Activated CD4-positive, alpha-beta T cell treated with anti-CD3 and anti-CD28 coated beads, Interleukin-2, amount 50 U/mL, for 1 hour (primary cell): Measurements from ENCODE around the gene PLEKHA8.

ENCODE experiments used
- DNase-seq: peaks from one replicate; pipeline ENCODE4 v3.0.0-alpha.2; 2020

PLEKHA8 gene

DNA sequence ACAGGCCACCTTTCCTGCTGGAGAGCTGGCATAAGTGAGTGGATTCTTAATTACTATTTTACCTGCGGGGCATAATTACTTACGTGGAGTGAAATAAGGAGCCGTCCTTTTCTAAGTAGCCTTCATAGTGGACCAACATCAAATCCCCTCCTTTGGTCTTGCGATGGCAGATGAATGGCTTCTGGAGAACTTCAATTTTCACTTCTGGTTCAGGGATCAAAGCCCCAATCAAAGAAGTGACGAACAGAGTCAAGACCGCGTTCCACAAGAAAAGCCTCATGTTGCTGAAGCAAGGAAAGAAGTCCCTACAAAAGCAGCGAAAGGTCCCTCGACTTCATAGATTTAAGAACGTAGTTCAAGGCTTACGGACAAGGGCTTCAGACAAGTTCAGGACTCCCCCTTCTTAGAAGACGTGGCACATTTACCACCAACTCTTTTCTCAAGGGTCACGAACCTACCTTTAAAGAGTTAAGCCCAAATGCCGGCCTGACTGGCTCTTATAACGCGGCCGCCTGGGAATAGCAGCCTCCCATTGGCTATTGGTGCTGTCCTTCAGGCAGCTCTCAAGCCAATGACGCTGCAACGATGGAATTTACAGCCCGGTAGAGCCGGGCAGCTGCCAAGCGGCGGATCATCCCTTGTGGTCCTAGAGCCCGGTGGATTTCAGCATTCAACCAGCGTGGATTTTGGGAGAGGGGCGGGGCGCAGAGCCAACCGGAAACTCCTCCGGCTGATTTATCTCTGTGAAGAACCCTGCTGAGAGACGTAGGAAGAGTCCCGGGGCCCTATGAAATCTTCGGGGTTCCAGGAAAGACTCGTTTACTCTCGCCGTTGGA is 1.8 kb upstream of the PLEKHA8 start, which contains the start of gene FKBP14:
Gene FKBP14 (minus strand): TSS at position 474 of the 836 bp plus-strand sequence. CDS start 194 bp downstream, at position 280.
- peak; percentile 88 for DNase-seq

DNA sequence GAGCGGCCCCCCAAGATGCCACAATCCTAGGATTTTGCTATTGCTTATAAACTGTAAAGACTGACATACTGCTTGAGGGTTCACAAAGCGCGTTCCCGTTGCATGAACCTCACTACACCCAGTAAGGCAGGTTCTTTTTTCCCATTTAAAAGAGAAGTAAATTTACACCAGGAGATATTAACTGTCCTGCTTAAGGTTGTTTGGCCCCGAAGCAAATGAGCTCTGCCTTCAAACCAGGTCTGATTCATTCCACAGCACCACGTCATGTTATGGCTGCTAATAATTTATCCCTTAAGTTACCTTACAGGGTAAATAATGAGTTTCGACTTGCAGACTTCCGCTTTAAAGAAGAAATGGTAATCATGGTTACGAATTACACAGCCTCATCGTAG is 1.2 kb upstream of the PLEKHA8 start:
- peak; percentile 13 for DNase-seq

DNA sequence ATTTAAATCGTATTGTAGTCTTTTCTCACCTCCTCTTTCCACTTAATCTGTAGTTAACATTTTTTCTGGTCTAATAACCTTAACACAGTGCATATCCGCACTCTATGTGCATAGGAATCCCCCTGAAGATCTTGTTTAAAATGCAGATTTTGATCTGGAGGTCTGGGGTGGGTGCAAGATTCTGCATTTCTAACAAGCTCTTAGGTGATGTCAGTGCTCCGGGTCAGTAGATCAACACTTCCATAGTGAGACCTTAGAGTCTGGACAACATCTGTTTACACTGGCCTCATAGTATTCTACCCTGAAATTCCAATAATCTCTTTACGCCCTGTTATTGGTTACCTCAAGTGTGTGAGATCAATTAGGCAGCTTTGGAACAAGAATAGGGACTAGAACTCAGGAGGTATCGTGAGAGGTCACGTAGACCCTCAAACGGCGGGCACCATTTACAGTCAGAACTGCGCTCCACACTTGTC is 434 bp upstream of the PLEKHA8 start:
- DNase-seq = no peak

DNA sequence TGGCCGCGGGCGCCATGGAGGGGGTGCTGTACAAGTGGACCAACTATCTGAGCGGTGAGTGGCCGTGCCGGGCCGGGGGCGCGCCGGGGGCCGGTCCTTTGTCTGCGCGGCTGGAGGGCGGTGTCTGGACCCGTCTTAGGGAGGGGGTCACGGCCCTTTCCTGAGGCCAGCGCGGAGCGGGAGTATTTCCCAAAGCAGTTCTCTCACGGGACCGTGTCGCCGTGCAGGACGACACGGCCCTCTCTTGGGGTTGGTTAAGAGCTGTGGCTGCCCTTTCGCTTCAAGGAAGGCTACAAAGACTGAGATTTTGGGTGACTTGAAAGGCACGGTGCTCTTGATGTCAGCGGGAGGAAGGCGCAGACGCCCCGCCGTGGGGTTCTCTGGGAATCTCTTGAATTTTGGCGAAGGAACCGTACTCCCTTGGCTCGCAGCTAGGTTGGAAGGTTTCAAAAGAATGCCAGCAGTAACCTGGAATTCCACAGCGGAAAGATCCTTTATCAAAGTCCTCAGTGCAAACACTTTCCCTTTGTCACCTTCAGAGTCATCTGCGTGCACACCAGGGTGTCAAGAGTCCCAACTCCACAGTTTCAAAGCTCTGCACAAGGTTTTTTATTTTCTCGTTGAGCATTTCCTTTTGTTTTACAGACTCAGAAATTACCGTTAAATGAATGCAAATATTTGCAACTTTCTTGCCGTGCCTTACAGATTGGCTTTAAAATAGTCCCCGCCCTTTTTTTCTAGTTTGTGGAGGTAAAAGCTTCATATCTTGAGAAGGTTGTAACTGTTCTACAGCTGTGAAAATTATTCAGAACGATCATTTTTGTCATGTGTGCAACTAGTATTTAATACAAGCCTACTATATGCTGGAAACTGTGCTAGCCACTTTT is 780 bp downstream of the PLEKHA8 start:
- DNase-seq = peak; percentile 11

DNA sequence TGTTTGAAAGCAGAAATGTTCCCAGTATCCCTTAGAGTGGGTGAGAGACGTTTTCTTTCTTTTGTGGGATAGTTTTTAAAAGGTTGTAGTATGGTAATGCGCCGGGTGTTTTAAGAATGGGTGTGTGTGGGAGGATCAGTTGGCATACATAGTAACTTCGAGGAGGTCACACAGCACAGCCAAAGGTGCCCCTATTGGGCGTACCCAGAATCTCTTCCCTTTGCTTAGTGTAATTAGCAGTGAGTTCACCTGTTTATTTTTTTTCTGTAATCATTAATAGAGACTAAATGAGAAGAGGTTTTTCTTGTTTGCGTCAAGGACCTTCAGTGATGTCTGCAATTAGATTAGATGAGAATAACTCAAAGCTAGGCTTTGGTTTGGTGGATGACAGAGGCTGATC is 1.5 kb downstream of the PLEKHA8 start:
- DNase-seq = no peak

DNA sequence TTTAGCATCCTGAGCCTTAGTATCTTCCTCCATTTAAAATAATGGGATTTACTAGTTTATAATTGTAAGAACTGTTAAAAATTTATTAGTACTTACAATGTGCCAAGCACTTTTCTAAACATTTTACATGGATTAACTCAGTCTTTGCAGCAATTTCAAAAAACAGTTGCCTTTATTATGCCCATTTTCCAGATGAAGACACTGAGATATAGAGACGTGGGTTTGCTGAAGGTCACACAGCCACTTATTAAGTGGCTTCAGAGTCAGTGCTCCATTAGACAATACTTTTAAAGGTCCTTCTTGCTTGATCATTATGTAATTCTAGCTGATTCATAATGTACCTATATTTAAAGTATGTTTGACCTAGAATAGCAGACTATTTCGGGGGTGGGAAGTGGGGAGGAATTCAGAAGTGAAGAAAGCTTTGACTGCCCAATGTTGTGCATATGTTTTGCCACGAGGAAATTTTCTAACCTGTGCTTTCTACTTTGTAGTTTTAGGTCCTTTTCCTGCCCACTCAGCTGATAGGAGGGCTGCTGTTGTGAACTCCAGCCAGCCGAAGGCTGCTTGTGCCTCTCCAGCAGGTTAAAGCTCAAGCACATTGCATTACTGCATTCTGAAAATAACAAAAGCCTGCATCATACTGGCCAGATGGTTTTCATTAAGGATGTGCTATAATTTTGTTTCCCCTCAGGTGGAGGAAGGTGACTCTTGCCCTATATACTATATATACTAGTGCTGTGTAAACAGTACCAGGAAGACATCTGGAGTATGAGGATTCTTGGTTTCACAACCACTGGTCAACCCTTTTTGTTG is 4.3 kb downstream of the PLEKHA8 start:
- DNase-seq = no peak

DNA sequence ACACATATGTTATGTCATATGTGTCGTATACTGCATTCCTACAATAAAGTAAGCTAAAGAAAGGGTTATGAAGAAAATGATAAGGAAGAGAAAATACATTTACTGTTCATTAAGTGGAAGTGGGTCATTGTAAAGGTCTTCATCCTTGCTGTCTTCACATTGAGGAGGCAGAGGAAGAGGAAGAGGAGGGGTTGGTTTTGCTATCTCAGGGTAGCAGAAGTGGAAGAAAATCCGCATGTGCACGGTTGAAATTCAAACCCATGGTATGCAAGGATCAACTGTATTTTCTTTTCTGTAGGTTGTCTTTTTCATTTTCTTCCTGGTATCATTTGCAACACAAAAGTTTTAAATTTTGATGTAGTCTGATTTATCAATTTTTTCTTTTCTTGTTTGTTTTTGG is 6.3 kb downstream of the PLEKHA8 start:
- no peak for DNase-seq

DNA sequence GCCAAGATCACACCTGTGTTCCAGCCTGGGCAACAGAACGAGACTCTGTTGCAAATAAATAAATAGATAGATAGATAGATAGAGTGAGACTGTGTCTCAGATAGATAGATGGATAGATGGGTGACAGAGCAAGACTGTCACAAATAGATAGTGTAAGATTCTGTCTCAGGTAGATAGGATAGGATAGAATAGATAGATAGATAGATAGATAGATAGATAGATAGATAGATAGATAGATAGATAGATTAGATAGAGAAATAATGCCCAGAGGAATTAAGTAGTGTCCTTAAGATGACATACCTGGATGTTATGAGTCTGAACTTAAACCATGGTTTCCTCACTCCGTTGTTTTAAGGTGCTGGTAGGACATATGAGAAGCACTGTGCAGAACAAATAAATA is 8.0 kb downstream of the PLEKHA8 start:
- no peak for DNase-seq

DNA sequence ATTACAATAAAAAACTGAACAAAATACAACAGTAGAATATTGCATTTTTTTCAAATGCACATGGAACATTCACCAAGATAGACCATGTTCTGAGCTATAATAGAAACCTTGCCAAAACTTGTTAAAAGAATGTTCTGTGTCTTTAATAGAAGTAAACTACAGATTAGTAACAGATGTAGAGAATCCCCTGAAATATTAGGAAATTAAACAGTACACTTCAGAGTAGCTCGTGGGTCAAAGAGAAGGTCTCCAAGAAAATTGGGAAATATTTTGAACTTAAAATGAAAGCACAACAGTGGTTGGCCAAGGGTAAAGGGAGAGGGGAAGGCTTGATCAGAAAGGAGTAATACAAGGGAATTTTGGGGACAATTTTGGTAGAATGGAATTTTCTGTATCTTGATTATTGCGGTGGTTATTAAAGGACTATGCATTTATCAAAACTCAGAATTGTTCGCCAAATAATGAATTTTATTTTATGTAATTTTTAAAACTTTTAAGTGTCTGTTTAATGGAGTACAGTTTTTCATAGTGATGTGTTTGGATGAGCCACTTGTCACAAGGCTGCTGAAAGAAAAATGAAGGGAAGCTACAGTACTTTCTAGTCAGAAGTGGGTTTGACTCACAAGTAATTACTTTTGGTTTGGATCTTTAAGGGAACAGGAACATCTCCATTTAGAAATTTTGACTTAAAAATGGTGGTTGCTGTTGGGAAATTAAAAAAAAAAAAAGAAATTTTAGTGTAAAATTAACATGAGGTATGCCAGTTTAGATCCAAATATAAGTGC is 10.2 kb downstream of the PLEKHA8 start:
- DNase-seq = no peak

DNA sequence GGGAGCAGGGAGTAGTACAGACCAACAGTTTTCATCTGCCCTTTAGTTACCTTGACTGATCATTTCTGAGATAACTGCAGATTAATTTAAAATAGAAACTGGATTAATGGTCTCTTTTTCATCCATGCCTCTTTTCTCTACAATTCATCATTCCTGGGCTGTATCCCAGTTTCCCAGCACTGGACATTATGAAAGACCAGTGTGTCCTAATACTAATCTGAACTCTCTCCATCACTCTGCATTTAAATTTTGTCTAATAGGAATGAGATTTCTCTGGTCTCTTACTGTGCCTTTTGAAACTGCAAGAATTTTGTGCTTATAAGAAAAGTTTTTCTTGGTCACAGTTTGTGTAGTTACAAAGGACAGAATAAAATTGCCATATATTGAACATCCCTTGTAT is 12.7 kb downstream of the PLEKHA8 start:
- DNase-seq = no peak

DNA sequence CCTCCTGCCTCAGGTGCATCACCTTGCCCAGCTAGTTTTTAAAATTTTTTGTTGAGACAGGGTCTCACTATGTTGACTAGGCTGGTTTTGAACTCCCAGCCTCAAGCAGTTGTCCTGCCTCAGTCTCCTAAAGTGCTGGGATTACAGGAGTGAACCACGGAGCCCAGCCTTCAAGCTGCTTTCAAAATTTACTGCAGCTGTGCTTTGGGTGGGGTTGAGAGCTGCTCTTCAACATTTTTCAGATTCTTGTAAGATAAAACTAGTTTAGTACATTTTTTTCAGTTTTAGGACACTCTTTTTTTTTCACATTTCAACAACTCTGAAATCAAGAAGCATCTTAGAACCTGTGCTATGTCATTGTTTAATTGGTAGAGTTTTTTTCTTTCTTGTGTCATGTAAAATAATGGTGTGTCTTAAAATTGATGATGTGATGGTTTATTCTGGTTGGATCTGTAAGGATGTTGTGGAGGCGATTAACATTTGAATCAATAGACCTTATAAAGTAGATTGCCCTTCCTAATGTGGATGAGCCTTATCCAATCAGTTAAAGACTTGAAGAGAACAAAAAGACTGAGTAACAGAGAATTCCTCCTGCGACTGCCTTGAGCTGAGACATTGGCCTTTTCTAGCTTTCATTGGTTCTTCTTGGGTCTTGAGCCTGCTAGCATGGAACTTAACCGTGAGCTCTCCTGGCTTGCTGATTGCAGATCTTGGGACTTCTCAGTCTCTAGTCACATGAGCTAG is 13.5 kb downstream of the PLEKHA8 start:
- no peak for DNase-seq

DNA sequence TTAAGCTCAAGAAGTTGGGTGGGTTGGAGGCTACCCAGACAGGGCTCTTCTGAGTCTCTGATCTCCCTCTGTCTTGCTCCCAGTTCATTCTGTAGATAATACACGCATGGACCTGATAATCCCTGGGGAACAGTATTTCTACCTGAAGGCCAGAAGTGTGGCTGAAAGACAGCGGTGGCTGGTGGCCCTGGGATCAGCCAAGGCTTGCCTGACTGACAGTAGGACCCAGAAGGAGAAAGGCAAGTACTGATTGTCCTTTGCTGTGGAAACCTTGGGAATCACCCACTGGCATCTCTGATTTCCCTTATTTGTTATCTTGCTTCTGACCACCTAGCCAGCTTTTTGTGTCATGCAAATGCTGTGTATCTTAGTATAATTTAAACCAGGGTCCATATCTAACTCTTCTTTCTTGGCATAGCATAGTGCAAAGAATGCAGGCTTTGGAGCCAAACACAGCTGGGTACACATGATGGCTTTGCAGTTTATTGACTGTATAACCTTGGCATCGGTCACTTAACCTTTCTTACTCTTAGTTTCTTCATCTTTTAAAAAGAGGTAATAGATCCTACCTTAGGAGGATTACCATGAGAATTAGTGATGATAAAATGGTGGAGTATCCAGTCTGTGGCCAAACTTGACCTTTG is 18.0 kb downstream of the PLEKHA8 start:
- DNase-seq = no peak

DNA sequence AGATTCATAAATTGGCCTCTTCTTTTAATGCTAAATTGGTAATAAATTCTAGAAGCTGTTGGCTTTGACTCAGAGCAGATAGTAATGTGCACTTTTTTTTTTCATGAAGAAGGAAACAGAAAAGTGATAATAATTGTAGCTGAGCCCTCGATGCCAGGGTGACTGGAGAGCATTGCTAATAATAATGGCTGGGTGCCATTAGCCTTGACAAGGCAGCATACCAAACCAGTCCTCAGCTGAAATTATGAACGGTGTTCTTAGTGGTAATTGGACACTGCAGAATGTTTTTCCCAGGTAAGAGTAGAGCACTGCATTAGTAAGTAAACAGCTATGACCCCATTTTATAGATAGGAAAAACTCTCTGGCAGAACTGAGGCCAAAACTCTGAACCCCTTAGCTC is 18.9 kb downstream of the PLEKHA8 start:
- no peak for DNase-seq

DNA sequence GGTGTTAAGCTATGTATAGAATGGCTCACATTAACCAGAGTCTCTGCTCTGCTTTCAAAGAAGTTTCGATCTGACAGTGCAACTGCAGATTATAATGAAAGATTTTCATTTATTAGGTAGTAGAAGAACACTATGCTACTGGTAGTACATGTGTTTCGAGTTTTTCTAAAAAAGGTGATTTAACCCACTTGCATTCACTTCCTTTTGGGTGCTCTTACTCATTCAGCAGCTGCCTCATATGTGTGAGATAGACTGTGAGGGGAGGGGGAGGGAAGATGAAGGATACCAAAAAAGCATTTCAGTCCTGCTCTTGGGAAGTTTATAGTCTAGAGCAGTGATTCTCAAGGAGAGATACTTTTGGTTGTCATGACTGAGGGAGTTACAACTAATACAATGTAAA is 20.4 kb downstream of the PLEKHA8 start:
- DNase-seq = no peak

DNA sequence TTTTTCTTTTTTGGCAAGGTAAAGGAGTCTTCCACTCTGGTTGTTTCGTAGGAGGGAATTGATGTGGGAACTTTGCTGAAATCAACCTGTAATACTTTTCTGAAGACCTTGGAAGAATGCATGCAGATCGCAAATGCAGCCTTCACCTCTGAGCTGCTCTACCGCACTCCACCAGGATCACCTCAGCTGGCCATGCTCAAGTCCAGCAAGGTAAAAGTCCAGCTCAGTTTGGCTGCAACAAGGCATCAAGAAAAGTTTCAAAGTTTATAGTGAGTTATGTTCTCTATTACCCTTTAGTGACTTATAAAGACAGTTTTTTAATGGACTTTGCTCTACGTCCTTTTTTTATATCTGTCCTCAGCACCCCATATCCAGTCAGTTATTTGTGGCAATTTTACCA is 21.0 kb downstream of the PLEKHA8 start:
- no peak for DNase-seq

DNA sequence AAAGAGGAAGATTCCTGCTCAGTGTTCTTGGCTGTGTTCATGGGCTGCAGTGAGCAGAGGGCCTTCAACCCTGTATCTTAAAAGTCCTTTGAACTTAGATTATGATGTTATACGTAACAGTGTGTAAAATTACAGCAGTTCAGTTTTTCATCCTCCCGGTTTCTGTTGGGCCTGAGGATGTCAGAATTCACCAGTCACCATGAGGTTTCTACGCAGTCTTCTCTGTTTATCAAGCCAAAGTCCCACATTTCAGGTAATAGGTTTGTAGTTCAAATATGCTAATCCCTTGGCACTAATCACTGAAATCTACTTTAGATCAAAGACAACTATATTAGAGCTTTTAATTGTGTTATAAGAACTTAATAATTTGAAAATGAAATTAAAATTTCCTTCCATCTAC is 24.9 kb downstream of the PLEKHA8 start:
- no peak for DNase-seq

DNA sequence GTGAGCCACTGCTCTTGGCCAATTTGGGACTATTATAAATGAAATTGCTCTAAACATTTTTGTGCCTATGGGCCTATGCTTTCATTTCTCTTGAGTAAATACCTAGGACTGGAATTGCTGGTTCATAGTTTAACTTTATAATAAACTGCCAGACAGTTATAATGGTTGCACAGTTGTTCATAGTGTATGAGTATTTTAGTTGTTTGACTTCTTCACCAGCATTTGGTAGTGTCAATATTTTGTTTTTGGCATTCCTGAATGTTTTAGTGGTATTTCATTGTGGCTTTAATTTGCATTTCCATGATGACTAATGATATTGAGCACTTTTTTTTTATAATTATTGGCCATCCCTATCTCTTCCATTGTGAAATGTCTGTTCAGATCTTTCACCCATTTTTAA is 29.5 kb downstream of the PLEKHA8 start:
- no peak for DNase-seq

DNA sequence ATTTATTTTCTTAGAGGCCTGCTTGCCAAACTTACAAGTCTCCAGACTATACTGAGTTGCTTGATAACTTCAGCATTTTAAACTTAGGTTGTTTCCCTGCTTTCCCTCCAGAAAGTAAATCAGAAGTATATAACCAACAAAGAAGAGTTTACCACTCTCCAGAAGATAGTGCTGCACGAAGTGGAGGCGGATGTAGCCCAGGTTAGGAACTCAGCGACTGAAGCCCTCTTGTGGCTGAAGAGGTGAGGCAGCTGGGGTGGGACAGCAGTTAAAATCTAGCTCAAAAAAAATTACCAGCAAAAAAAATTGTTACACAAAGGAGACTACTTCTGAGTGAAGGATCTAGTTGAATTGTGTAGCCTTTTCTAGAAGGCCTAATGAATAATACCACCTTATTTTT is 33.6 kb downstream of the PLEKHA8 start:
- peak; percentile 33 for DNase-seq

DNA sequence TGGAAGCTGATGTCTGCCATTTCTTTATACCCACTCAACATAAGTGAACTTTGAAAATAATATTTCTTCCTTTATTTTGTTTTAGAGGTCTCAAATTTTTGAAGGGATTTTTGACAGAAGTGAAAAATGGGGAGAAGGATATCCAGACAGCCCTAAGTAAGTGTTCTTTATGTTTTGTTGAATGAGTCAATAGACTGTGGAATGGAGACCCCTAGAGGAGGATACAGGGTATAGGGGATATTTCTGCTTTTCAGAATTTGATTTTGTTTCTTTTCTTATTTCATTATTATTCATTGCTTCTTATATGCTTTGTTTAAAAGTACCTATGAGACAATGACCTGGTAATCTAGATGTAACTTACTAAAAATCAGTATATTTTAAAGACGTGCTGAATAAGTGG is 34.4 kb downstream of the PLEKHA8 start:
- no peak for DNase-seq

DNA sequence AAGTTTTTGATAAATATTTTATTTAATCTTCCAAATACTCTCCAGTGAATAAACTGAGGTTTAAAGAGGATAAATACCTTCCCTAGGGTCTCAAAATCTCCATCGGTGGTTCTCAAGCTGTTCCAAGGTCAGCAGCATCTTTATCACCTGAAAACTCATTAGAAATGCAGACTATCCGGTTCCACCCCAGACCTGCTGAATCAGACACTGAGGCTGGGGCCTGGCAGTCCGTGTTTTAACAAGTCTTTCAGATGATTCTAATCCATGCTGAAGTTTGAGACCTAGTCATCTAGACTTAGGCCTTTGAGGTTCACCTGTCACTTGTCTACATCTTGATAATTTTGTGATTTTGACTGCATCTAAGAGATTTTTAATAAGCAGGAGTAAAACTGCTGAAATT is 37.5 kb downstream of the PLEKHA8 start:
- DNase-seq = no peak

DNA sequence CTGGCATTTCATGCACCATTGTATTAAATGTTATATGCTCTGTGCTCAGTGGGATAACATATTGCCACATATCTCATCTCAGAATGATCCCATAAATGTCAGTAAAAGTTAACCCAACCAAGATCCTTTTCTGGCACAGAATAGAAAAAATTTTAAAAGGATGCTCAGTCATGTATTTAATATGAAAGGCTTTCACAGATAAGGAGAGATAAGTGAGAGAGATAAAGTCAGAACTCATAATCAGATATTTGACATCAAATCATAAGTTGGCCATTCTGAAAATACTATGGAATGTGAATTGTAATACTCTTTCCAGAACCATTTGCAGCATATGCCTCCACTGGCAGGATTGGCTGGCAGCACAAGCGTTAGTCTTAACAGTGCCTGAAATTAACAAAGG is 38.5 kb downstream of the PLEKHA8 start:
- DNase-seq = no peak
